MM.1S (cell line): Measurements from ENCODE around the gene TMPRSS9.

Experiments used
- DNase-seq: peaks from one replicate; pipeline ENCODE4 v3.0.0-alpha.2; 2015
- H2AFZ ChIP-seq: fragments of 300-600 bp; sonication (generic); 2 replicates; pipeline ENCODE4 v1.6.0; 2016; ENCODE audit warnings: antibody characterized with exemption, low read length
- H3F3A ChIP-seq: fragments of 300-600 bp; sonication (generic); 2 replicates; pipeline ENCODE4 v1.6.1; 2016; ENCODE audit warnings: mild to moderate bottlenecking, antibody characterized with exemption, low read length, moderate library complexity, mixed read lengths; ENCODE audit not compliant: insufficient read depth
- H3K27ac ChIP-seq: fragments of 300-600 bp; sonication (generic); 2 replicates; pipeline ENCODE4 v1.5.1; 2016; ENCODE audit warnings: mild to moderate bottlenecking, low read length
- H3K27me3 ChIP-seq: fragments of 300-600 bp; sonication (generic); replicated peaks from 2 replicates; pipeline ENCODE4 v1.6.0; 2016; ENCODE audit warnings: low read length; ENCODE audit not compliant: insufficient read depth
- H3K36me3 ChIP-seq: fragments of 300-600 bp; sonication (generic); replicated peaks from 2 replicates; pipeline ENCODE4 v1.6.1; 2016; ENCODE audit warnings: mild to moderate bottlenecking, low read length, mixed read lengths; ENCODE audit not compliant: insufficient read depth
- H3K4me1 ChIP-seq: fragments of 300-600 bp; sonication (generic); 2 replicates; pipeline ENCODE4 v1.6.1; 2016; ENCODE audit warnings: low read length, mixed read lengths
- H3K4me2 ChIP-seq: fragments of 300-600 bp; sonication (generic); 2 replicates; pipeline ENCODE4 v1.6.0; 2016; ENCODE audit warnings: low read depth, low read length
- H3K4me3 ChIP-seq: fragments of 300-600 bp; sonication (generic); 2 replicates; pipeline ENCODE4 v1.5.1; 2016; ENCODE audit warnings: low read length, mixed read lengths
- H3K79me2 ChIP-seq: fragments of 300-600 bp; sonication (generic); 2 replicates; pipeline ENCODE4 v1.6.1; 2016; ENCODE audit warnings: mixed run types, low read length, mixed read lengths
- H3K9ac ChIP-seq: fragments of 300-600 bp; sonication (generic); 2 replicates; pipeline ENCODE4 v1.6.1; 2016; ENCODE audit warnings: low read length, mixed read lengths
- H3K9me2 ChIP-seq: fragments of 300-600 bp; sonication (generic); replicated peaks from 2 replicates; pipeline ENCODE4 v1.6.1; 2016; ENCODE audit warnings: mild to moderate bottlenecking, low read length, mixed read lengths; ENCODE audit not compliant: insufficient read depth
- H3K9me3 ChIP-seq: fragments of 300-600 bp; sonication (generic); replicated peaks from 2 replicates; pipeline ENCODE4 v1.6.1; 2016; ENCODE audit warnings: mild to moderate bottlenecking, low read length, mixed read lengths; ENCODE audit not compliant: insufficient read depth
- H4K20me1 ChIP-seq: fragments of 300-600 bp; sonication (generic); 2 replicates; pipeline ENCODE4 v1.6.1; 2016; ENCODE audit warnings: mild to moderate bottlenecking, low read length, moderate library complexity, mixed read lengths; ENCODE audit not compliant: insufficient read depth
- EZH2 ChIP-seq: fragments of 300-600 bp; sonication (generic); optimal IDR thresholded peaks from 2 replicates; pipeline ENCODE3; 2017; ENCODE audit warnings: low read depth, mild to moderate bottlenecking, antibody characterized with exemption, low read length, mixed read lengths
- EZH2phosphoT487 ChIP-seq: fragments of 300-600 bp; sonication (generic); IDR thresholded peaks from 2 replicates; pipeline ENCODE4 v1.6.1; 2018; ENCODE audit warnings: antibody characterized with exemption, low read length
- TF ChIP-seq, protein P1 (sequence below): fragments of 300-600 bp; sonication (generic); IDR thresholded peaks from 2 replicates; pipeline ENCODE4 v1.5.1; 2016; ENCODE audit warnings: antibody characterized with exemption, low read length, mixed read lengths

The TMPRSS9 gene

DNA sequence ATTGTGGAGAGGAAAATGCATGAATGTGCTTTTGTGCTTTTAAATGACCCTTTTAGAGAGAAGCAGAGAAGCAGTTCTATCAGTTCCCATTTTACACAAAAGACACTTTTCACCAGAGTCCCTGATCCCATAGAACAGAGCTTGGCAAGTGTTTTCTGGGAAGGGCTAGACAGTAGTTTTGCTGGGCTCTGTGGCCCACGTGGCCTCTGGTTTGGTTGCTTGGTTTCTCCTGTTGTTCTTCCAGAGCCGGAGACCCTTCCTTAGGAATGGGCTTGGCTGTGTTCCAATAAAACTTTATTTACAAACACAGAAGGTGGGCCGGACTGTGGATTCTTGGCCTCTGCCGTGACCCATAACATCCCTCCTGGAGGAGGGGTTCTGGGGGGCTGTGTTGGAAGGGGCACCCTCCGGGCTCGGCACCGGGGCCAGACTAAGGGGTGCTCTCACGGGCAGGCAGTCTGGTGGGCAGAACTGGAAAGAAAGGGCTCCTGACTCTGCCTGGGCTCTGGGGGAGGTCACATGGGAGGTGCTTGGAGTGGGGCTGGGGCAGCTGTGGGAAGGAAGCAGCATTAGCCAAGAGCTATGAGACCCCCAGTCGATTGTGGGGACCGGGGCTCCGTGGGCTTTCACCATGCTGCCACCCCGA lies 28.3 kb upstream of the TMPRSS9 start:
- Histone ChIP-seq H4K20me1 (no peaks in the 10 kb centered on the region), H3K27me3 (no peaks in the 10 kb centered on the region), H3K4me3 (peak overlapping the region; percentile 35), H3K4me1 (peaks cover 42% of the 10 kb centered on the region), H3K27ac (peak overlapping the region; percentile 89), H3K36me3 (0 out of 2 replicates have a peak, but pooled peaks cover 6% of the 10 kb centered on the region), H3K9ac (peak overlapping the region; percentile 61), H3K79me2 (peaks cover 97% of the 10 kb centered on the region), H3K4me2 (peak overlapping the region; percentile 64), H3F3A (peaks cover 34% of the 10 kb centered on the region), H3K9me3 (no peaks in the 10 kb centered on the region), H3K9me2 (no peaks in the 10 kb centered on the region), H2AFZ (no peak overlapping the region; the same call in 1 of the 2 replicates)
- TF ChIP-seq EZH2 (no peak), EZH2phosphoT487 (no peak)
- TF ChIP-seq, protein P1, sequence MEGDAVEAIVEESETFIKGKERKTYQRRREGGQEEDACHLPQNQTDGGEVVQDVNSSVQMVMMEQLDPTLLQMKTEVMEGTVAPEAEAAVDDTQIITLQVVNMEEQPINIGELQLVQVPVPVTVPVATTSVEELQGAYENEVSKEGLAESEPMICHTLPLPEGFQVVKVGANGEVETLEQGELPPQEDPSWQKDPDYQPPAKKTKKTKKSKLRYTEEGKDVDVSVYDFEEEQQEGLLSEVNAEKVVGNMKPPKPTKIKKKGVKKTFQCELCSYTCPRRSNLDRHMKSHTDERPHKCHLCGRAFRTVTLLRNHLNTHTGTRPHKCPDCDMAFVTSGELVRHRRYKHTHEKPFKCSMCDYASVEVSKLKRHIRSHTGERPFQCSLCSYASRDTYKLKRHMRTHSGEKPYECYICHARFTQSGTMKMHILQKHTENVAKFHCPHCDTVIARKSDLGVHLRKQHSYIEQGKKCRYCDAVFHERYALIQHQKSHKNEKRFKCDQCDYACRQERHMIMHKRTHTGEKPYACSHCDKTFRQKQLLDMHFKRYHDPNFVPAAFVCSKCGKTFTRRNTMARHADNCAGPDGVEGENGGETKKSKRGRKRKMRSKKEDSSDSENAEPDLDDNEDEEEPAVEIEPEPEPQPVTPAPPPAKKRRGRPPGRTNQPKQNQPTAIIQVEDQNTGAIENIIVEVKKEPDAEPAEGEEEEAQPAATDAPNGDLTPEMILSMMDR, result no peak
- DNase-seq, result no peak

DNA sequence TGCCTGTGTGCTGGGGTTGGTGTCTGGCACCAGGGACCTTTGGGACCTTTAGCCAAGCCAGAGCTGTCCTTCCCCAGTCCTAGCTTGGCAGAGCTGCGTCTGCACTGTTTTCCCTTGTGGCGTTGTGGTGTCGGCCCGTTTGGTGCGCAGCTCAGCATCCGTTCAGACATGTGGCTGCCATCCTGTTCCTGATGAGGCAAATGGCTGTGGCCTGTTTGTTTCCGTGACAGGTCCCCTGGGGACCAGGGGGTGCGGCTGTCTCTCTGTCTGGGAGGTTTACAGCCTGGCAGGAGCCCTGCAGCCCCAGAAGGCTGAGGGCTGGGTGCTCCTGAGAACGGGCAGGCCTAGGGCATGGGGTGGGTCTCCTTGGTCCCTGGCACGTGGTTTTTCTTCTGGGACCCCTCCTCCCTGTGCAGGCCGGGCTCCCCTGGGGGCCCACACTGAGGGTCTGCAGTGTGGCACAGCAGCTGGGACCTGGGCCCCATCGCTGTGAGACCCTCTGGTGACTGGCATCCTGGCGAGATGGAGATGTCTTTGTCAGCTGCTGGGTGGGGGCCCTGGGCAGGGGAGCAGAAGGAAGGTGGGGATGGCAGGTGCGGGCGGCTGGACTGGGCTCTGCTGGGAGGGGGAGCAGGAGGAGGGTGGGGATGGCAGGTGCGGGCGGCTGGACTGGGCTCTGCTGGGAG lies 27.6 kb upstream of the TMPRSS9 start:
- Histone ChIP-seq H3K9me2 (no peaks in the 10 kb centered on the region), H3K4me1 (peaks cover 38% of the 10 kb centered on the region), H2AFZ (no peak overlapping the region; the same call in 1 of the 2 replicates), H3K9me3 (no peaks in the 10 kb centered on the region), H3K4me2 (peak overlapping the region; percentile 64), H3F3A (peaks cover 34% of the 10 kb centered on the region), H3K79me2 (peaks cover 97% of the 10 kb centered on the region), H3K36me3 (0 out of 2 replicates have a peak, but pooled peaks cover 6% of the 10 kb centered on the region), H3K27ac (peak overlapping the region; percentile 89), H4K20me1 (no peaks in the 10 kb centered on the region), H3K4me3 (peak overlapping the region; percentile 35), H3K27me3 (no peaks in the 10 kb centered on the region), H3K9ac (peak overlapping the region; percentile 61)
- TF ChIP-seq EZH2, result no peak
- TF ChIP-seq EZH2phosphoT487, result no peak
- TF ChIP-seq, protein P1, result no peak
- peak; percentile 52 for DNase-seq

DNA sequence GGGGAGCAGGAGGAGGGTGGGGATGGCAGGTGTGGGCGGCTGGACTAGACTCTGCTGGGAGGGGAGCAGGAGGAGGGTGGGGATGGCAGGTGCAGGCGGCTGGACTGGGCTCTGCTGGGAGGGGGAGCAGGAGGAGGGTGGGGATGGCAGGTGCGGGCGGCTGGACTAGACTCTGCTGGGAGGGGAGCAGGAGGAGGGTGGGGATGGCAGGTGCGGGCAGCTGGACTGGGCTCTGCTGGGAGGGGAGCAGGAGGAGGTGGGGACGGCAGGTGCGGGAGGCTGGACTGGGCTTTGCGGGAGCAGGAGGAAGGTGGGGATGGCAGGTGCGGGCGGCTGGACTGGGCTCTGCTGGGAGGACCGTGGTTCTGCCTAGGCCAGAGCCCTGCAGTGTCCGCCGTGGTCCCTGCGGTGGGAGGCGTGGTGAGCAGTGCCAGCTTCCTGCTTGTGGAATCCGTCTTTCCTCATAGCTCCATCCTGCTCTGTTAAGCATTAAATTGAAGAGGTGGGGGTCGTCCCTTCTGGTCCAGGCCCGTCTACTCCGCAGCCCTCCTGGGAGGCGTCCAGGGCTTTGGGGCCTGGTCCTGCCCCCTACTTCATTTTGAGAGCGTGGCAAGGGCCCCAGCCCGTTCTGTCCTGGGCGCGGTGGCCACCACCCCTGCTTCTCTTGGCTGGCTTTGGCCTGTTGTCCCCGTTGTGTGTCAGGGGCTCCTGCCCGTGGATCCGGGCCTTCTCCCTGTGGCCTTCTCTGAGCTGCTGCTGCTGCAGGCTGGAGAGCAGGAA lies 26.8 kb upstream of the TMPRSS9 start:
- Histone ChIP-seq H3K9me2 (no peaks in the 10 kb centered on the region), H3K4me2 (peak overlapping the region; percentile 45; the same call in 1 of the 2 replicates), H3F3A (peaks cover 34% of the 10 kb centered on the region), H2AFZ (no peak overlapping the region), H3K9me3 (no peaks in the 10 kb centered on the region), H3K27me3 (no peaks in the 10 kb centered on the region), H3K4me1 (peaks cover 36% of the 10 kb centered on the region), H3K79me2 (peaks cover 97% of the 10 kb centered on the region), H3K9ac (no peak overlapping the region), H3K4me3 (no peak overlapping the region), H3K27ac (peak overlapping the region; percentile 89; the same call in 1 of the 2 replicates), H3K36me3 (0 out of 2 replicates have a peak, but pooled peaks cover 6% of the 10 kb centered on the region), H4K20me1 (no peaks in the 10 kb centered on the region)
- TF ChIP-seq, protein P1, result no peak
- TF ChIP-seq EZH2phosphoT487 (no peak), EZH2 (no peak)
- DNase-seq, result peak; percentile 80
